DMS153 treated with DMSO at 0.1 percent for 48 hours (cell line): ENCODE measurements around the gene IMMP2L.
"Not testable (repeated sequence)": the region's sequence is repeated elsewhere in the genome, so short reads cannot be mapped to it uniquely, and the experiment has no call there.

Source experiments
- DNase-seq: peaks from one replicate; lab custom pipeline; 2025; ENCODE audit not compliant: unreplicated experiment; lab: John Stamatoyannopoulos, UW

The IMMP2L gene

GRCh38 chr7:110676785-110677184 is 885.5 kb downstream of the IMMP2L start:
- DNase-seq, result no peak

- no peak for DNase-seq
Measured at GRCh38 chr7:110675383-110676103, 886.7 kb downstream of the IMMP2L start.

GRCh38 chr7:110673148-110673547 is 889.1 kb downstream of the IMMP2L start:
- DNase-seq, result no peak

- no peak for DNase-seq
Measured at GRCh38 chr7:110669410-110669809, 892.9 kb downstream of the IMMP2L start.

- no peak for DNase-seq
Measured at GRCh38 chr7:110664803-110665202, 897.5 kb downstream of the IMMP2L start.

- not testable (repeated sequence) for DNase-seq
Measured at GRCh38 chr7:110660637-110661036, 901.7 kb downstream of the IMMP2L start.

- DNase-seq, result no peak
Measured at GRCh38 chr7:110650328-110650727, 912.0 kb downstream of the IMMP2L start.

GRCh38 chr7:110647266-110647665 is 915.0 kb downstream of the IMMP2L start:
- no peak for DNase-seq

- DNase-seq, result no peak
Measured at GRCh38 chr7:110646804-110647203, 915.5 kb downstream of the IMMP2L start.

GRCh38 chr7:110645616-110646015 is 916.7 kb downstream of the IMMP2L start:
- no peak for DNase-seq

GRCh38 chr7:110645060-110645459 is 917.2 kb downstream of the IMMP2L start:
- DNase-seq, result no peak

GRCh38 chr7:110637252-110637651 is 925.0 kb downstream of the IMMP2L start:
- no peak for DNase-seq

- DNase-seq, result no peak
Measured at GRCh38 chr7:110633313-110633712, 929.0 kb downstream of the IMMP2L start.

- no peak for DNase-seq
Measured at GRCh38 chr7:110626414-110626813, 935.9 kb downstream of the IMMP2L start.

GRCh38 chr7:110625294-110625693 is 937.0 kb downstream of the IMMP2L start:
- DNase-seq, result no peak

GRCh38 chr7:110623436-110623835 is 938.9 kb downstream of the IMMP2L start:
- no peak for DNase-seq

GRCh38 chr7:110621289-110621688 is 941.0 kb downstream of the IMMP2L start:
- no peak for DNase-seq

GRCh38 chr7:110620110-110620735 is 942.1 kb downstream of the IMMP2L start:
- DNase-seq, result no peak
